Tibial nerve (tissue), 4 donors: ENCODE data around the gene BEST2. TPM values are rescaled to one million over a fixed set of nuclear protein-coding genes. Genes with fewer than 3 reads are reported as not detected.

Experiments used
- DNase-seq, 2 donors: peaks; one replicate each; pipeline ENCODE4 v3.0.0-alpha.2; 2019; ENCODE audit warnings: low spot score in 2 of 2
- H3K27ac ChIP-seq, 4 donors: fragments of 200-600 bp; sonication (generic) in 3 of 4; one replicate each; pipeline ENCODE4 v1.5.1; 2017 to 2019; ENCODE audit warnings: mild to moderate bottlenecking in 1 of 4
- H3K27me3 ChIP-seq, 2 donors: fragments of 200-600 bp; sonication (generic) in 1 of 2; one replicate each; pipeline versions ENCODE4 v1.5.1 to v1.6.0; 2017 to 2019
- H3K36me3 ChIP-seq, 3 donors: fragments of 200-600 bp; sonication (generic); one replicate each; pipeline ENCODE4 v1.5.1; 2018 to 2019
- H3K4me1 ChIP-seq, 4 donors: fragments of 200-600 bp; sonication (generic) in 3 of 4; one replicate each; pipeline ENCODE4 v1.5.1; 2017 to 2019
- H3K4me3 ChIP-seq, 4 donors: fragments of 200-600 bp; sonication (generic) in 3 of 4; one replicate each; pipeline ENCODE4 v1.5.1; 2017 to 2019; ENCODE audit warnings: mild to moderate bottlenecking in 1 of 4, moderate library complexity in 1 of 4
- H3K9me3 ChIP-seq, 4 donors: fragments of 200-600 bp; sonication (generic) in 3 of 4; one replicate each; pipeline ENCODE4 v1.5.1; 2017 to 2019
- EP300 ChIP-seq, 2 donors: sonication (generic); formaldehyde crosslinking; IDR thresholded peaks; one replicate each; pipeline ENCODE4 v1.6.1; 2017; ENCODE audit warnings: antibody characterized with exemption in 2 of 2, mild to moderate bottlenecking in 1 of 2
- POLR2A ChIP-seq, 2 donors: fragments of 450-650 bp; IDR thresholded peaks; one replicate each; pipeline ENCODE4 v1.6.1; 2017; ENCODE audit warnings: antibody characterized with exemption in 2 of 2, mild to moderate bottlenecking in 2 of 2, moderate library complexity in 2 of 2
- WGBS, 2 donors: methylation state at CpG; one replicate each; pipeline ENCODE4 v1.1.5; 2018; 5-methylcytosine and 5-hydroxymethylcytosine counted together
- total RNA-seq, 4 donors: library from RNA; depleted of rRNA; stranded (reverse); fragments of >200 nt; gene quantifications; one replicate each; pipeline ENCODE4 v1.1.0, GENCODE V29; 2016
- TF ChIP-seq, protein P1 (sequence below), 5 experiments: fragments of 200-600 bp in 3 of 5; fragments of 450-650 bp in 2 of 5; sonication (generic) in 3 of 5; IDR thresholded peaks; one replicate each; pipeline ENCODE4 v1.5.1; 2016 to 2019; ENCODE audit warnings: antibody characterized with exemption in 5 of 5, mild to moderate bottlenecking in 3 of 5, moderate library complexity in 2 of 5

BEST2 gene
- total RNA-seq, 4 donors from 2014 or later: 0.21 TPM; not detected in 3

DNA sequence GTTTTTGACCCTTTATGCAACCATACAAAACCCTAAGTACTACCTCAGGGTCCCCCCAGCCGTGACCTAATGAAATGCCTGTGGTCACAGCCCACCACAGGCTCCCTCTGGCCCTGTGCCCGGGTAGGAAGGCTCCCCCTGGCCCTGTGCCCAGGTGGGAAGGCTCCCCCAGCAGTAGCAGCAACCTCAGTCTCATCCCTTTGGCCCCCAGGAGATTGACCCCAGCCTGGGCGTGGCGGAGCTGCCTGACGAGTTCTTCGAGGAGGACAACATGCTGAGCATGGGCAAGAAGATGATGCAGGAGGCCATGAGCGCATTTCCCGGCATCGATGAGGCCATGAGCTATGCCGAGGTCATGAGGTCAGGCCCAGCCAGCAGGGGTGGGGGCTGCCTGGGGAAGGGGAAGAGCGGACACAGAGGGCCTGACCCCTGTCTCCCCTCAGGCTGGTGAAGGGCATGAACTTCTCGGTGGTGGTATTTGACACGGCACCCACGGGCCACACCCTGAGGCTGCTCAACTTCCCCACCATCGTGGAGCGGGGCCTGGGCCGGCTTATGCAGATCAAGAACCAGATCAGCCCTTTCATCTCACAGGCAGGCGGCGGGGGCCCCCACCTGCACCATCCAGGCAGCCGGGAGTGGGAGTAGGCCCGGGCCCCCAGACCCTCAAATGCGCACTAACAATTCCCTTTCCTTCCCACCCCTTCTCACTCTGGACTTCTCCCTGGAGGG lies 6.3 kb upstream of the BEST2 start:
- H3K27me3 ChIP-seq: peaks cover 0 to 7% of the 10 kb centered on the region in 2 donors
- H3K36me3 ChIP-seq: peaks cover 3 to 86% (median 5%) of the 10 kb centered on the region in 3 donors
- no peak for DNase-seq
- TF ChIP-seq EP300 (IDR thresholded peaks at IDR 0.05): no peak
- TF ChIP-seq, protein P1, sequence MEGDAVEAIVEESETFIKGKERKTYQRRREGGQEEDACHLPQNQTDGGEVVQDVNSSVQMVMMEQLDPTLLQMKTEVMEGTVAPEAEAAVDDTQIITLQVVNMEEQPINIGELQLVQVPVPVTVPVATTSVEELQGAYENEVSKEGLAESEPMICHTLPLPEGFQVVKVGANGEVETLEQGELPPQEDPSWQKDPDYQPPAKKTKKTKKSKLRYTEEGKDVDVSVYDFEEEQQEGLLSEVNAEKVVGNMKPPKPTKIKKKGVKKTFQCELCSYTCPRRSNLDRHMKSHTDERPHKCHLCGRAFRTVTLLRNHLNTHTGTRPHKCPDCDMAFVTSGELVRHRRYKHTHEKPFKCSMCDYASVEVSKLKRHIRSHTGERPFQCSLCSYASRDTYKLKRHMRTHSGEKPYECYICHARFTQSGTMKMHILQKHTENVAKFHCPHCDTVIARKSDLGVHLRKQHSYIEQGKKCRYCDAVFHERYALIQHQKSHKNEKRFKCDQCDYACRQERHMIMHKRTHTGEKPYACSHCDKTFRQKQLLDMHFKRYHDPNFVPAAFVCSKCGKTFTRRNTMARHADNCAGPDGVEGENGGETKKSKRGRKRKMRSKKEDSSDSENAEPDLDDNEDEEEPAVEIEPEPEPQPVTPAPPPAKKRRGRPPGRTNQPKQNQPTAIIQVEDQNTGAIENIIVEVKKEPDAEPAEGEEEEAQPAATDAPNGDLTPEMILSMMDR (IDR thresholded peaks at IDR 0.05): no peak
- no peak for TF ChIP-seq POLR2A (IDR thresholded peaks at IDR 0.05)
- WGBS, 2 donors: 71% methylated on average over 22 of the region's 22 CpGs
- peaks cover 0 to 8% (median 0%) of the 10 kb centered on the region in 4 donors for H3K9me3 ChIP-seq
- no peak overlapping the region for H3K27ac ChIP-seq
- H3K4me1 ChIP-seq: peaks cover 0 to 6% (median 0%) of the 10 kb centered on the region in 4 donors
- H3K4me3 ChIP-seq: no peak overlapping the region

DNA sequence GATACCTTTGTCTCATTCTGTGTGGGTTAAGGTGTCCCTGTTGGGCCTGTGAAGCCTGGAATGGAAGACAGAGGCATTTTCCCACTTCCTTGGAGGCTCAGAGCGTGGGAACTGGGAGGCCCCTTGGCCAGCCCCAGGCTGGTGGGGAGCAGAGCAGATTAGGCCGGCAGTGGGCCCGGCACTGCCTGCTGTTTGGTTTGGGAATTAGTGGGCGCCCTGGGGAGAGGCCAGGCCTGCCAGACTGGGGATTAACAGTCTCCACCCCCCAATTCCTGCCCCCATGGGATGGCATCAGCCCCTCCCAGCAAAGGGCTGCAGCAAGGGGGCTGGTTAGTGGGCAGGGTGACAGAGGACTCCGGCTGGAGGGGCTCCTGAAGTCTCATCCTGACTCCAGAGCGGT lies 3.1 kb upstream of the BEST2 start:
- TF ChIP-seq, protein P1 (IDR thresholded peaks at IDR 0.05): no peak
- TF ChIP-seq EP300 (IDR thresholded peaks at IDR 0.05) (no peak), POLR2A (IDR thresholded peaks at IDR 0.05) (no peak)
- peaks cover 3 to 55% (median 5%) of the 10 kb centered on the region in 3 donors for H3K36me3 ChIP-seq
- no peak for DNase-seq
- H3K4me1 ChIP-seq: peaks cover 0 to 15% (median 0%) of the 10 kb centered on the region in 4 donors
- peaks cover 0 to 8% (median 0%) of the 10 kb centered on the region in 4 donors for H3K9me3 ChIP-seq
- 69 to 81% methylated on average over 6 of the region's 6 CpGs for WGBS, 2 donors
- no peak overlapping the region for H3K4me3 ChIP-seq
- H3K27ac ChIP-seq: no peak overlapping the region
- peaks cover 0 to 34% of the 10 kb centered on the region in 2 donors for H3K27me3 ChIP-seq

DNA sequence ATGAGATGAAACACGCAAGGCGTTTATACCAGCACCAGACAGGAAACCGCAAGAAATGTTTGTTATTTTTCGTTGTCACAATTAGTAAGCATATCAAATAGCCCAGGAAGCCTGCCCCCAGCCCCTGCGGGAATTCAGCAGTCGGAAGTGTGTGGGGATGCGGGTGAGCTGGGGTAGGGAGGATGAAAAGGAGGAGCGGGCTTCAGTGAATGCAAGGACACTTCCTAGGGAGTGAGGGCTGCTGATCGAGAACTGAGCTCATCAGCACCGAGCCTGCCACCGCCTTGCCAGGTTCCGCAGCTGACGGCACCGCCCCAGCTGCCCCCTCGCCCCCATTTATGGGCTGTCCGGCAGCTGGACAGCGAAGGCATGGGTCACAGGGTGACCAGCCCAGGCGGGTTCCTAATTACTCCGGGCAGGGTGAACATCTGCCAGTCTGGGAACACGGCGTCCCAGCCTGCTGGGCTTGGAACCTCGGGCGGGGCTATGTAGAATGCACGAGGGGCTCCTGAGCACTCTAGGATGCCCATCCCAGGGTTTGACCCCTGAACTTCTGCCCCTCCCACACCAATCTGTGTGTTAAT lies 1.6 kb upstream of the BEST2 start:
- TF ChIP-seq EP300 (IDR thresholded peaks at IDR 0.05): peak in 1 of 2 donors; percentile 7
- TF ChIP-seq, protein P1 (IDR thresholded peaks at IDR 0.05): no peak
- H3K27me3 ChIP-seq: peaks cover 0 to 36% of the 10 kb centered on the region in 2 donors
- H3K27ac ChIP-seq: no peak overlapping the region
- H3K36me3 ChIP-seq: peaks cover 3 to 39% (median 5%) of the 10 kb centered on the region in 3 donors
- no peak overlapping the region for H3K4me3 ChIP-seq
- H3K4me1 ChIP-seq: peaks cover 0 to 15% (median 0%) of the 10 kb centered on the region in 4 donors
- H3K9me3 ChIP-seq: peaks cover 0 to 8% (median 0%) of the 10 kb centered on the region in 4 donors
- 28 to 31% methylated on average over 14 to 24 of the region's 24 CpGs for WGBS, 2 donors
- no peak for DNase-seq

DNA sequence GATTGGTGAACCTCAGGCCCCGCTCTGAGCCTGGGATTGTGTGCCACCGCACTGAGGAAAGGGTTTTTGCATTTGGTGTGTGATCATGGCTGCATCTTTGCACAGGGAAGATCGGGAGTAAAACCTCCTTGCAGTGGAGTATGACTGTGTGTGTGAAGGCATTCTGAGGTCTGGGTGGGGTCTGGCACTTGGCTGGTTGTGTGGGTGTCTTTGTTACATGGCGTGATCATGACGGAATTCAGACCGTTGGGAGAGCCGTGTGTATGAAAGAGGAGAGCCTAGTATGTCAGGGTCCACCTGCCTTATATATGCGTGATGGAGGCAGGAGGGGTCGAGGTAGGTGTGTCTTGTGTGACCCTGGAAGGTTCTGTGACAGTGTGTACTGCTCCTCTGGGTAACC lies 740 bp upstream of the BEST2 start:
- TF ChIP-seq, protein P1 (IDR thresholded peaks at IDR 0.05): no peak
- TF ChIP-seq EP300 (IDR thresholded peaks at IDR 0.05) (no peak), POLR2A (IDR thresholded peaks at IDR 0.05) (no peak)
- Histone ChIP-seq H3K4me1 (peaks cover 0 to 15% (median 0%) of the 10 kb centered on the region in 4 donors), H3K27ac (no peak overlapping the region), H3K36me3 (peaks cover 0 to 31% (median 3%) of the 10 kb centered on the region in 3 donors), H3K4me3 (no peak overlapping the region), H3K9me3 (peaks cover 0 to 8% (median 0%) of the 10 kb centered on the region in 4 donors), H3K27me3 (peaks cover 0 to 36% of the 10 kb centered on the region in 2 donors)
- no peak for DNase-seq
- 45 to 46% methylated on average over 9 of the region's 9 CpGs for WGBS, 2 donors
